ENCODE data around the gene NR2E1. TPM values are rescaled to one million over a fixed set of nuclear protein-coding genes. Genes with fewer than 3 reads are reported as not detected.

The NR2E1 gene
- total RNA-seq, 1 donor from 2014 or later: not detected

DNA sequence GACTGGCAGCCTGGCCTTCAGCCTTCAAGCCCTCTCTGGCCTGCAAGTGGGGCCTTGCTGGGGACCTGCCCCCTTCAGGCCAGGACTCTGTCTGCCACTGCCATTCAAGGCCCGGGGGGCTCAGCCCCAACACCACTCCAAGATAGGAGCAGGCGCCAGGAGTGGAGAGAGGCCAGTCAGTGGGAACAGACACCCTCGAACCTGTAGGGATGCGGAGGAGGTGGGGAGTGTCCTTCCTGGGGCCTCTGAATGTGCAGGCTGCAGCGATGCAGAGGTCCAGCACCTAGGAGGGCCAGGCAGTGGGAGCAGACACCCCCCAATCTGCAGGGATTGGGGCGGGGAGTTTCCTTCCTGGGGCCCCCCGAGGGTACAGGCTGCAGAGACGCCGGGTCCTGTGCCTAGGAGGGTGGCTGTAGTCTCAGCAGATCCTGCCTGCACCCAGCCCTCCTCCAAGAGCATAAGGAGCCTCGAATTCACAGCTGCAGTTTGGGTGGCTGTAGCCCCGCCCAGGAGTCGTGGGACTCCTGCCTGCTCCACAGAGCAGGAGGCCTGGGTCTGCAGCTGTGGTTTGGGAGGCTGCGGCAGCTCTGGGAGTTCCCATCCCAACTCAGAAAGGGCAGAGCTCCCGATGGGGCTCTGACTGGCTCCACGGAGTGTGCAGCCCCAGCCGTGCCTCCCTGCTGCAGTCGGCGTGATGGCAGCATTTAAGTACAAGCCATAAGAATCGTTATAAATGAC lies 33.1 kb downstream of the NR2E1 start:
- no peak overlapping the region for H3K27ac ChIP-seq
- DNase-seq (no peak), ATAC-seq (peak; percentile 13)
- no peaks in the 10 kb centered on the region for H3K27me3 ChIP-seq
- H3K36me3 ChIP-seq: no peaks in the 10 kb centered on the region
- H3K4me3 ChIP-seq: no peak overlapping the region
- H3K9me3 ChIP-seq: no peaks in the 10 kb centered on the region
- no peaks in the 10 kb centered on the region for H3K4me1 ChIP-seq
- TF ChIP-seq, protein P1, sequence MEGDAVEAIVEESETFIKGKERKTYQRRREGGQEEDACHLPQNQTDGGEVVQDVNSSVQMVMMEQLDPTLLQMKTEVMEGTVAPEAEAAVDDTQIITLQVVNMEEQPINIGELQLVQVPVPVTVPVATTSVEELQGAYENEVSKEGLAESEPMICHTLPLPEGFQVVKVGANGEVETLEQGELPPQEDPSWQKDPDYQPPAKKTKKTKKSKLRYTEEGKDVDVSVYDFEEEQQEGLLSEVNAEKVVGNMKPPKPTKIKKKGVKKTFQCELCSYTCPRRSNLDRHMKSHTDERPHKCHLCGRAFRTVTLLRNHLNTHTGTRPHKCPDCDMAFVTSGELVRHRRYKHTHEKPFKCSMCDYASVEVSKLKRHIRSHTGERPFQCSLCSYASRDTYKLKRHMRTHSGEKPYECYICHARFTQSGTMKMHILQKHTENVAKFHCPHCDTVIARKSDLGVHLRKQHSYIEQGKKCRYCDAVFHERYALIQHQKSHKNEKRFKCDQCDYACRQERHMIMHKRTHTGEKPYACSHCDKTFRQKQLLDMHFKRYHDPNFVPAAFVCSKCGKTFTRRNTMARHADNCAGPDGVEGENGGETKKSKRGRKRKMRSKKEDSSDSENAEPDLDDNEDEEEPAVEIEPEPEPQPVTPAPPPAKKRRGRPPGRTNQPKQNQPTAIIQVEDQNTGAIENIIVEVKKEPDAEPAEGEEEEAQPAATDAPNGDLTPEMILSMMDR (IDR thresholded peaks at IDR 0.05): no peak
- intact Hi-C loops (cut with DNase I): no loop called here

DNA sequence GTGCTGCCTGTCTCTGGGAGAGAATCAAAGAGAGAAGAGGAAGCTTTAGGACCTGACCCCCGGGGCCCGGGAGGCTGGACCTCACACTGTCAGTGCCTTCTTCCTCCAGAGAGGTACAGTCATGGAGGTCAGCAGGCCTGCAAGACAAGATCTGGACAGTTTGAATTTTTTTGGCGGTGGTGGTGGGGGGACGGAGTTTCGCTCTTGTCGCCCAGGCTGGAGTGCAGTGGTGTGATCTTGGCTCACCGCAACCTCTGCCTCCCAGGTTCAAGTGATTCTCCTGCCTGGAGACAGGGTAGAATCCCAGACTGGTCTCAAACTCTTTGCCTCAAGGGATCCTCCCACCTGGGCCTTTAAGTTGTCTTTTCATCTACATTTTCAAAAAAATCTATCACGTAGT lies 34.4 kb downstream of the NR2E1 start:
- no peaks in the 10 kb centered on the region for H3K27me3 ChIP-seq
- intact Hi-C loops (cut with DNase I): no loop called here
- H3K9me3 ChIP-seq: no peaks in the 10 kb centered on the region
- TF ChIP-seq, protein P1 (IDR thresholded peaks at IDR 0.05): no peak
- no peak overlapping the region for H3K4me3 ChIP-seq
- H3K27ac ChIP-seq: no peak overlapping the region
- no peaks in the 10 kb centered on the region for H3K4me1 ChIP-seq
- ATAC-seq (no peak), DNase-seq (no peak)
- H3K36me3 ChIP-seq: no peaks in the 10 kb centered on the region

DNA sequence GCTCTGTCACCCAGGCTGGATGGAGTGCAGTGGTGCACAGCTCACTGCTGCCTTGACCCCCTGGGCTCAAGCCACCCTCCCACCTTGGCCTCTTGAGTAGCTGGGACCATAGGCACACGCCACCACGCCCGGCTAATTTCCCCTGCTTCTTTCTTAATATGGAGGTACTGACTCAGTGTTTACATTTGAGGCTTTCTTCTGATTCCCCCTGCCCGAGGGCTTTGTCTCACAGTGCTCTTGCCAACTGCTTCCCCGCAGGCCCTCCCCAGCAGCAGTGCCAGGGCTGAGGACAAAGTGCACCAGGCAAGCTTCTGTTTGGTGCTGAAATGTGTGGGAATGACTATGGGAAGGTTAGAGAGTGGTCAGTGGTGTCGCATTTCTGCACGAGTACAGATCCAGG lies 34.8 kb downstream of the NR2E1 start:
- no peaks in the 10 kb centered on the region for H3K27me3 ChIP-seq
- TF ChIP-seq, protein P1 (IDR thresholded peaks at IDR 0.05): no peak
- H3K9me3 ChIP-seq: no peaks in the 10 kb centered on the region
- H3K4me3 ChIP-seq: no peak overlapping the region
- H3K36me3 ChIP-seq: no peaks in the 10 kb centered on the region
- H3K27ac ChIP-seq: no peak overlapping the region
- intact Hi-C loops (cut with DNase I): no loop called here
- no peak for DNase-seq
- no peak for ATAC-seq
- no peaks in the 10 kb centered on the region for H3K4me1 ChIP-seq

DNA sequence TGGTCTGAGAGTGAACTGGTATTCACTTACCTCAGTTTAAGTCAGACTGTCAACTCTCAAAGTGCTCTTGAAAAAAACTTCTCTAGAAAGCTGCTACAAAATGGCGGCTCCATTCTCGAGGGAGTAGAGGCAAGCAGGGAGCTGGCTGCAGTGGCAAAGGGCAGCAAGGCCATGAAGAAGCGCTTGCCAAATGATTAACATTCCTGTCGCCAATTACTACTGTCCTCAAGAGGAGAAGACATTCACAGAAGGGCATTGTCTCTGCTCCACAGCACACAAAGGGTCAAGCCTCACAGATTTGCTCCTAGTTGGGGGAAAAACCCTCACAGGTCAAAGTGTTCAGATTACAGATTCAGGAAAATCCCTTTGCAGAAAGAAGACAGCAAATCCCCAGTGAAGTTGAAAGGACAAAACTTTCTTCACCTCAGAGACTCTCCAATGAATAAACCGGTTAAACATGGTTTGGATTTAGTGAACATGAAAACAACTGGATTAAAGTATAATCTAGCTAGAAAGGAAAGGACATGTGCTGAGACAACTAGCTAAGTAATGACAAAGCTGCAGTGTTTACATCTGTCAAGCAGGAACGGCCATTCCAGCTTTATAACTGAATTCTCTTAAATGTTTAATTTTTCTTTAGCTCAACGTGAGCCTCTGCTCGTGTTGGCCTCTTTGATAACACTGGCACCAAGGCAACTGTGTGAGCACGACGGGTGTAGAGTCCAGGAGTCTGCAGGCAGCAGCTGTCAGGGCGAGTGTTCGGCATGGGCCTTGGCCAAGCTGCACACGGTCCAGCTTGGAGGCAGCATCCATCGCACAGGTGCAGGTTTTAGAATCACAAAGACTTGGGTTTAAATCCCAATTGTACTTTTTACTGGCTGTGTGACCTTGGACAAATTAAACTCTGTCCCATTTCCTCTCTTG lies 37.6 kb downstream of the NR2E1 start:
- Histone ChIP-seq H3K27ac (no peak overlapping the region), H3K27me3 (no peaks in the 10 kb centered on the region), H3K9me3 (no peaks in the 10 kb centered on the region), H3K4me1 (no peaks in the 10 kb centered on the region), H3K4me3 (no peak overlapping the region), H3K36me3 (no peaks in the 10 kb centered on the region)
- ATAC-seq (no peak), DNase-seq (no peak)
- TF ChIP-seq, protein P1 (IDR thresholded peaks at IDR 0.05): no peak
- intact Hi-C loops (cut with DNase I): no loop called here

DNA sequence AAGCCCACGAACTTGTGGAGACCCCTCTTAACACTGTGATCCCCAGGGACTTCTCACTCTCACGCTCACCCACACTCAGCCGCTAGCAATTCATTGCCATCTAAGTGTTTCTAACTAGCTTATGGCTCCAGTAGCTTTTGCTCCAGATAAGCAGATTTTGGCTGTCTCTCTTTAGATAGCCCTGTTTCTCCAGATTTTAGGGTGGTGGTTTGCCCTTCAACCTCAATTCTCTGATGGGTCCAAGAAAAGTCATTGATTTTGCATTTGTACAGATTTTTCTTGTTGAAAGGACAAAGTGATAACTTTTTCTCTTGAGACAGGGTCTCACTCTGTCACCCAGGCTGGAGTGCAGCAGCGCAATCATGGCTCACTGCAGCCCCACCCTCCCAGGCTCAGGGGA lies 41.2 kb downstream of the NR2E1 start:
- H3K4me1 ChIP-seq: no peaks in the 10 kb centered on the region

More for the DNA sequence above, 41.2 kb downstream of the NR2E1 start:
- Histone ChIP-seq H3K9me3 (no peaks in the 10 kb centered on the region), H3K27ac (no peak overlapping the region), H3K27me3 (no peaks in the 10 kb centered on the region), H3K36me3 (peaks cover 9% of the 10 kb centered on the region), H3K4me3 (no peak overlapping the region)
- ATAC-seq (no peak), DNase-seq (no peak)
- intact Hi-C loops (cut with DNase I): no loop called here
- TF ChIP-seq, protein P1 (IDR thresholded peaks at IDR 0.05): no peak
